HG02759 (cell line): ENCODE results near the gene MIER2.
"Not testable (repeated sequence)": the region's sequence is repeated elsewhere in the genome, so short reads cannot be mapped to it uniquely, and the experiment has no call there.

Experiments
- ATAC-seq: cut with Tn5 transposase; IDR thresholded peaks from one replicate; pipeline ENCODE4 v1.9.1; 2021; ENCODE audit warnings: mild to moderate bottlenecking, moderate library complexity; ENCODE audit not compliant: unreplicated experiment

The MIER2 gene

GRCh38 chr19:262125-262524 lies 82.5 kb downstream of the MIER2 start:
- no peak for ATAC-seq

DNA sequence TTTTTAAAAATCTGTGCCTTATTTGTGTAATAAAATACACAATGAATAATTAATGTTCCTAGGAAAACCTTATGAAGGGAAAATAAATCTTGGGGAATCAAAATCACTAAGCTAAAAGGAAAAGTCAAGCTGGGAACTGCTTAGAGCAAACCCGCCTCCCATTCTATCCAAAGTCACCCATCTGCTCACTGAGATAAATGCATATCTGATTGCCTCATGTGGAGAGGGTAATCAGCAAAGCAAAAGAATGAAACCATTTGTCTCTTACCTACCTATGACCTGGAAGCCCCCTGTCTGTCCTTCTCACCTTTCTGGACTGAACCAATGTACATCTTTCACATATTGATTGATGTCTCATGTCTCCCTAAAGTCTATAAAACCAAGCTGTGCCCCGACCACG lies 87.8 kb downstream of the MIER2 start:
- ATAC-seq: not testable (repeated sequence)
